Activated CD4-positive, alpha-beta memory T cell treated with anti-CD3 and anti-CD28 coated beads, Interleukin-2, amount 10 ng/mL, durations not matched to agents 7 days and 5 days (primary cell): ENCODE data around the gene VCAM1. TPM values are rescaled to one million over a fixed set of nuclear protein-coding genes. Genes with fewer than 3 reads are reported as not detected.
"Not testable (repeated sequence)": the region's sequence is repeated elsewhere in the genome, so short reads cannot be mapped to it uniquely, and the experiment has no call there.

Experiments
- CTCF ChIA-PET: fragments of 350-600 bp; sonication (Branson Sonifier 250); formaldehyde crosslinking; loops from one replicate; lab custom pipeline; 2021; ENCODE audit warnings: antibody characterized with exemption, inconsistent platforms; lab: Charles Lee
- POLR2A ChIA-PET: fragments of 350-600 bp; sonication (Branson Sonifier 250); formaldehyde crosslinking; loops from one replicate; lab custom pipeline; 2021; ENCODE audit warnings: antibody characterized with exemption; lab: Charles Lee
- DNase-seq: peaks from one replicate; pipeline ENCODE4 v3.0.0-alpha.2; 2020
- H3K27ac Mint-ChIP-seq: one replicate; pipeline ENCODE4 v1.8.0; 2021; ENCODE audit warnings: mild to moderate bottlenecking, mixed read lengths
- H3K27me3 Mint-ChIP-seq: one replicate; pipeline ENCODE4 v1.8.0; 2021; ENCODE audit warnings: mixed read lengths
- H3K36me3 Mint-ChIP-seq: one replicate; pipeline ENCODE4 v1.8.0; 2021; ENCODE audit warnings: low read depth, mixed read lengths
- H3K4me1 Mint-ChIP-seq: one replicate; pipeline ENCODE4 v1.8.0; 2021; ENCODE audit warnings: mixed read lengths
- H3K4me3 Mint-ChIP-seq: one replicate; pipeline ENCODE4 v1.8.0; 2021; ENCODE audit warnings: mild to moderate bottlenecking, mixed read lengths
- H3K9me3 Mint-ChIP-seq: one replicate; pipeline ENCODE4 v1.8.0; 2021; ENCODE audit warnings: mixed read lengths
- total RNA-seq, 2 experiments: library from RNA; stranded (reverse); gene quantifications; one replicate each; pipeline ENCODE4 v1.2.3, GENCODE V29; 2021

The VCAM1 gene
- total RNA-seq, 2 experiments from 2014 or later, result not detected

GRCh38 chr1:100767176-100767890, 47.8 kb downstream of the VCAM1 start:
- H3K4me1 Mint-ChIP-seq, result no peaks in the 10 kb centered on the region
- no peaks in the 10 kb centered on the region for H3K9me3 Mint-ChIP-seq
- H3K27me3 Mint-ChIP-seq, result peaks cover 9% of the 10 kb centered on the region
- no peak overlapping the region for H3K27ac Mint-ChIP-seq
- no peak overlapping the region for H3K4me3 Mint-ChIP-seq
- no peaks in the 10 kb centered on the region for H3K36me3 Mint-ChIP-seq
- CTCF ChIA-PET, result no interaction called here
- POLR2A ChIA-PET, result no interaction called here
- DNase-seq, result no peak

- DNase-seq, result no peak
- Mint-ChIP-seq H3K27me3 (peaks cover 9% of the 10 kb centered on the region), H3K4me1 (no peaks in the 10 kb centered on the region), H3K27ac (no peak overlapping the region), H3K36me3 (no peaks in the 10 kb centered on the region), H3K4me3 (no peak overlapping the region), H3K9me3 (no peaks in the 10 kb centered on the region)
- ChIA-PET POLR2A (no interaction called here), CTCF (no interaction called here)
Observed at GRCh38 chr1:100769323-100769722, 49.8 kb downstream of the VCAM1 start.

- CTCF ChIA-PET, result no interaction called here
- no peak overlapping the region for H3K4me3 Mint-ChIP-seq
Observed at GRCh38 chr1:100769906-100770646, 50.5 kb downstream of the VCAM1 start.

GRCh38 chr1:100773444-100773843, 53.9 kb downstream of the VCAM1 start:
- no peak overlapping the region for H3K27ac Mint-ChIP-seq
- POLR2A ChIA-PET, result no interaction called here
- no peak for DNase-seq
- CTCF ChIA-PET, result no interaction called here
- no peak overlapping the region for H3K4me3 Mint-ChIP-seq
- peaks cover 8% of the 10 kb centered on the region for H3K27me3 Mint-ChIP-seq
- H3K4me1 Mint-ChIP-seq, result no peaks in the 10 kb centered on the region
- no peaks in the 10 kb centered on the region for H3K36me3 Mint-ChIP-seq
- H3K9me3 Mint-ChIP-seq, result no peaks in the 10 kb centered on the region

More at GRCh38 chr1:100769906-100770646, 50.5 kb downstream of the VCAM1 start:
- no peaks in the 10 kb centered on the region for H3K36me3 Mint-ChIP-seq
- no peaks in the 10 kb centered on the region for H3K9me3 Mint-ChIP-seq
- no peak for DNase-seq
- peaks cover 9% of the 10 kb centered on the region for H3K27me3 Mint-ChIP-seq
- no peaks in the 10 kb centered on the region for H3K4me1 Mint-ChIP-seq
- no peak overlapping the region for H3K27ac Mint-ChIP-seq
- POLR2A ChIA-PET, result no interaction called here

- Mint-ChIP-seq H3K27ac (no peak overlapping the region), H3K9me3 (no peaks in the 10 kb centered on the region), H3K36me3 (no peaks in the 10 kb centered on the region), H3K27me3 (peaks cover 8% of the 10 kb centered on the region), H3K4me3 (no peak overlapping the region), H3K4me1 (no peaks in the 10 kb centered on the region)
- no peak for DNase-seq
- ChIA-PET POLR2A (no interaction called here), CTCF (interaction anchor here (1.3 kb wide), 1 partner anchor 9 kb away, joined by 3 read pairs; no protein-coding TSS in a partner anchor)
Observed at GRCh38 chr1:100774370-100774769, 54.8 kb downstream of the VCAM1 start.

GRCh38 chr1:100775483-100775882, 55.9 kb downstream of the VCAM1 start:
- ChIA-PET CTCF (interaction anchor here (1.3 kb wide), 1 partner anchor 10 kb away, joined by 3 read pairs; no protein-coding TSS in a partner anchor), POLR2A (no interaction called here)
- Mint-ChIP-seq H3K4me3 (no peak overlapping the region), H3K9me3 (no peaks in the 10 kb centered on the region), H3K4me1 (no peaks in the 10 kb centered on the region), H3K27ac (no peak overlapping the region), H3K27me3 (peaks cover 6% of the 10 kb centered on the region), H3K36me3 (no peaks in the 10 kb centered on the region)
- no peak for DNase-seq

GRCh38 chr1:100778748-100779147, 59.2 kb downstream of the VCAM1 start:
- Mint-ChIP-seq H3K27me3 (peaks cover 3% of the 10 kb centered on the region), H3K4me3 (no peak overlapping the region), H3K27ac (no peak overlapping the region), H3K36me3 (no peaks in the 10 kb centered on the region), H3K4me1 (no peaks in the 10 kb centered on the region), H3K9me3 (peaks cover 4% of the 10 kb centered on the region)
- no peak for DNase-seq
- ChIA-PET POLR2A (no interaction called here), CTCF (no interaction called here)

GRCh38 chr1:100780814-100781213, 61.3 kb downstream of the VCAM1 start:
- H3K27ac Mint-ChIP-seq, result no peak overlapping the region
- H3K9me3 Mint-ChIP-seq, result peaks cover 4% of the 10 kb centered on the region
- no peak overlapping the region for H3K4me3 Mint-ChIP-seq
- H3K36me3 Mint-ChIP-seq, result no peaks in the 10 kb centered on the region
- ChIA-PET CTCF (no interaction called here), POLR2A (no interaction called here)
- DNase-seq, result no peak
- H3K4me1 Mint-ChIP-seq, result no peaks in the 10 kb centered on the region
- H3K27me3 Mint-ChIP-seq, result peaks cover 7% of the 10 kb centered on the region

- not testable (repeated sequence) for H3K4me3 Mint-ChIP-seq
Observed at GRCh38 chr1:100781728-100782127, 62.2 kb downstream of the VCAM1 start.

GRCh38 chr1:100782473-100783039, 63.0 kb downstream of the VCAM1 start:
- H3K27ac Mint-ChIP-seq, result no peak overlapping the region
- ChIA-PET POLR2A (no interaction called here), CTCF (no interaction called here)
- DNase-seq, result no peak
- H3K27me3 Mint-ChIP-seq, result peaks cover 7% of the 10 kb centered on the region
- H3K4me3 Mint-ChIP-seq, result no peak overlapping the region
- no peaks in the 10 kb centered on the region for H3K4me1 Mint-ChIP-seq
- H3K36me3 Mint-ChIP-seq, result no peaks in the 10 kb centered on the region
- peaks cover 4% of the 10 kb centered on the region for H3K9me3 Mint-ChIP-seq

More at GRCh38 chr1:100781728-100782127, 62.2 kb downstream of the VCAM1 start:
- H3K27me3 Mint-ChIP-seq, H3K9me3 Mint-ChIP-seq, DNase-seq, H3K36me3 Mint-ChIP-seq, H3K4me1 Mint-ChIP-seq, POLR2A ChIA-PET, H3K27ac Mint-ChIP-seq, CTCF ChIA-PET: not testable (repeated sequence)

- peaks cover 18% of the 10 kb centered on the region for H3K27me3 Mint-ChIP-seq
- no peaks in the 10 kb centered on the region for H3K36me3 Mint-ChIP-seq
- no peaks in the 10 kb centered on the region for H3K4me1 Mint-ChIP-seq
- H3K4me3 Mint-ChIP-seq, result no peak overlapping the region
- ChIA-PET CTCF (no interaction called here), POLR2A (no interaction called here)
- DNase-seq, result no peak
- no peak overlapping the region for H3K27ac Mint-ChIP-seq
- H3K9me3 Mint-ChIP-seq, result peaks cover 4% of the 10 kb centered on the region
Observed at GRCh38 chr1:100785470-100786052, 66.0 kb downstream of the VCAM1 start.

- ChIA-PET POLR2A (no interaction called here), CTCF (no interaction called here)
- peaks cover 4% of the 10 kb centered on the region for H3K9me3 Mint-ChIP-seq
Observed at GRCh38 chr1:100786870-100787269, 67.3 kb downstream of the VCAM1 start.

More at GRCh38 chr1:100786870-100787269, 67.3 kb downstream of the VCAM1 start:
- Mint-ChIP-seq H3K27me3 (peaks cover 18% of the 10 kb centered on the region), H3K4me1 (no peaks in the 10 kb centered on the region), H3K36me3 (no peaks in the 10 kb centered on the region), H3K4me3 (no peak overlapping the region), H3K27ac (no peak overlapping the region)
- no peak for DNase-seq
